T-helper 17 cell (primary cell): ENCODE data around the gene HNMT. TPM values are rescaled to one million over a fixed set of nuclear protein-coding genes. Genes with fewer than 3 reads are reported as not detected.
"Not testable (repeated sequence)": the region's sequence is repeated elsewhere in the genome, so short reads cannot be mapped to it uniquely, and the experiment has no call there.

Experiments used
- ATAC-seq: fragments of 150-1000 bp; cut with Tn5 transposase; 2 replicates; pipeline ENCODE4 v1.10.0; 2021; ENCODE audit warnings: mild to moderate bottlenecking, moderate library complexity
- DNase-seq, 3 donors: peaks; one replicate each; pipeline versions ENCODE4 v3.0.0 to v3.0.0-alpha.2; 2020 to 2021
- H3K9me3 ChIP-seq: one replicate; pipeline ENCODE4 v1.7.0; 2013; ENCODE audit warnings: low read length, mild to moderate bottlenecking; ENCODE audit not compliant: control insufficient read depth, poor library complexity, severe bottlenecking
- H3K27ac Mint-ChIP-seq: one replicate; pipeline ENCODE4 v1.8.0; 2022; ENCODE audit warnings: mild to moderate bottlenecking, moderate library complexity, mixed read lengths
- H3K27me3 Mint-ChIP-seq: one replicate; pipeline ENCODE4 v1.8.0; 2022; ENCODE audit warnings: mixed read lengths
- H3K36me3 Mint-ChIP-seq: one replicate; pipeline ENCODE4 v1.8.0; 2022; ENCODE audit warnings: low read depth, mixed read lengths
- H3K4me1 Mint-ChIP-seq: one replicate; pipeline ENCODE4 v1.8.0; 2022; ENCODE audit warnings: mild to moderate bottlenecking, mixed read lengths
- H3K4me3 Mint-ChIP-seq: one replicate; pipeline ENCODE4 v1.8.0; 2022; ENCODE audit warnings: mild to moderate bottlenecking, moderate library complexity, mixed read lengths
- total RNA-seq, 4 donors: library from RNA in 2 of 4; stranded (reverse) in 2 of 4; gene quantifications; one replicate each; pipeline ENCODE4 v1.2.3 and lab custom pipeline; 2022 to 2026

Gene HNMT
- total RNA-seq, 2 donors from 2014 or later: 0.47 to 0.60 TPM

DNA sequence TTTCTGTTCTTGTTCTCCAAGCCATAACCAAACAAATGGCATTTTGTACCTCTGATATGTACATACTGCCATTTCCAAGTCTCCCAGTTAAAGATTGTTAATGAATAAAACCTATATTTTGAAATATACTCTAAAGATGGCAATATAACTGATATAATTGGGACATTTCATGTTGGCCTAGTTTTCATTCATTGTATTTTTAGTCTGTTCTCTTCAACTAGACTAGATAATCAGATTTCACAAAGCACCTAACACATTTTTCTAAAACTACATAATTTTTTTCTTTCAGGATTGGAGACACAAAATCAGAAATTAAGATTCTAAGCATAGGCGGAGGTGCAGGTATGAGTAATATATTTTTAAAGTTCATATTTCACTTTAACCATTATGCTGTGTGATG is 5.6 kb downstream of the HNMT start:
- Mint-ChIP-seq H3K27me3 (peaks cover 5% of the 10 kb centered on the region), H3K36me3 (no peaks in the 10 kb centered on the region)
- ATAC-seq: no peak

DNA sequence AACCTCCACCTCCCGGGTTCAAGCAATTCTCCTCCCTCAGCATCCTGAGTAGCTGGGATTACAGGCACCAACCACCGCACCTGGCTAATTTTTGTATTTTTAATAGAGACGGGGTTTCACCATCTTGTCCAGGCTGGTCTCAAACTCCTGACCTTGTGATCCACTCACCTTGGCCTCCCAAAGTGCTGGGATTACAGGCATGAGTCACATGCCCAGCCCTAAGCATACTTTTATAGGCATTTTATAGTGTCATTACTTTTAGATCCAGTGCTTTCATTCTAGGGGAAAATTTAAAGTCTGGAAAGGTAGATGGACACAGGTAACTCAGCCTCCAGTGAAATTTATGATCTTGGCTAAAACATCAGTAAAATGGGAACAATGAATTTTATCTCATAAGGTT is 7.0 kb downstream of the HNMT start:
- H3K27me3 Mint-ChIP-seq, H3K4me1 Mint-ChIP-seq, ATAC-seq, DNase-seq, H3K4me3 Mint-ChIP-seq, H3K36me3 Mint-ChIP-seq, H3K9me3 ChIP-seq, H3K27ac Mint-ChIP-seq: not testable (repeated sequence)

More for the DNA sequence above, 5.6 kb downstream of the HNMT start:
- no peaks in the 10 kb centered on the region for H3K9me3 ChIP-seq
- Mint-ChIP-seq H3K4me1 (no peaks in the 10 kb centered on the region), H3K27ac (no peak overlapping the region), H3K4me3 (no peak overlapping the region)
- DNase-seq: no peak

DNA sequence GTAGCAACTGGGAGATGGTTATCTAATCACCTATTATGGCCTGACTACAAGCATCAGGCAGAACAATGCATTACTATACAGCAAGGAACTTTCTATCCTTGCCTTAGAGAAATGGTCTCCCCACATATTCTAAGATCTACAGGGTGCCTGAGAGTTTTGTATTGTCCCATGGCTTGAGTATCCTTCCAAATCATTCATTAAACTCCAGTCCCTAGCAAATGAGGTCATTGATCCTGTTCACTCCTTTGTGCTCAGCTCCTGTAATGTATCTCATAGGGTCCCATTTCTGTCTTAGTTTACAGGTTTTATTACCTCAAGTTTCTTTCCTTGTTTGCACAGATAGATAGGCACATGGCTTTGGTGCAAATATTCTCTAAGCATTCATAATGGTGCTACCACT is 9.0 kb downstream of the HNMT start:
- no peaks in the 10 kb centered on the region for H3K9me3 ChIP-seq
- peaks cover 5% of the 10 kb centered on the region for H3K27me3 Mint-ChIP-seq
- no peak overlapping the region for H3K27ac Mint-ChIP-seq
- DNase-seq (no peak), ATAC-seq (no peak)
- H3K4me3 Mint-ChIP-seq: no peak overlapping the region
- H3K4me1 Mint-ChIP-seq: no peaks in the 10 kb centered on the region
- H3K36me3 Mint-ChIP-seq: no peaks in the 10 kb centered on the region

DNA sequence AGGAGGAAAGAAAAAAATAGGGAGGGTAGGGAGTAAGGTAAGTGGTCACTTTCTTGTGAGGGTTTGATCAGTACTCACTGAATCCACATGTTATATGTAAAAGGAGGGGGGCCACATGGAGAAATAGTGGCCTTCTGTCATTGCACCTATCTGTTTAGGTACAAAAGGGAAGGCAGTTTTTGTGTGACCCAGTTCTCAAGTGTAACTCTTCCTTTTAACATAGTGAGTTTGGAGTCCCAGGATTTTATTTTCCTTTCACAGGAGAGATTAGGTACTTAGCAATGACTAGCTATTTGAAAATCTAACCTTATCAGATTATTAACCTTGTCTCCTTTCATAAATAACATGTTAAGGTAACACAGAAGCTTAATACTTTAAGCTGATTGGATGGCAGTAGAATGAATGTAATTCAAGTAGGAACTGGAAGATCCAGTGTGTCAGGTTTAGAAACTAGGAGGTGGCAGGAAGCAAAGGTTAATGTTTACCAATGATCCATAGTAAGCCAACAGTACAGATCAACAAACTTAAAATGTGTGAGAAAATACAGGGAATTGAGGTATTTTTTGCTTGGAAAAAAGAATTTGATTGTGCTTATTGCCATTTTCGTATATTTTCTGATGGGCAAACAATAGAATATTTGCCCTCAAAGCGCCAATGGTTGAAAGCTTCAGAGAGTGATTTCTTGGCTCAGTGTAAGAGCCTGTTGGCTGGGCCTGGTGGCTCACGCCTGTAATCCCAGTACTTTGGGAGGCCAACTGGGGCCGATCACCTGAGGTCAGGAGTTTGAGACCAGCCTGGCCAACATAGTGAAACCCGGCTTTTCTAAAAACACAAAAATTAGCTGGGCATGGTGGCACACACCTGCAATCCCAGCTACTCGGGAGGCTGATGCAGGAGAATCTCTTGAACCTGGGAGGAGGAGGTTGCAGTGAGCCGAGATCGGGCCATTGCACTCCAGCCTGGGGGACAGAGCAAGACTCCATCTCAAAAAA is 11.3 kb downstream of the HNMT start:
- DNase-seq: no peak
- ATAC-seq: no peak
- Mint-ChIP-seq H3K27me3 (peaks cover 5% of the 10 kb centered on the region), H3K27ac (no peak overlapping the region), H3K4me3 (no peak overlapping the region), H3K4me1 (no peaks in the 10 kb centered on the region), H3K36me3 (no peaks in the 10 kb centered on the region)
- H3K9me3 ChIP-seq: no peaks in the 10 kb centered on the region

DNA sequence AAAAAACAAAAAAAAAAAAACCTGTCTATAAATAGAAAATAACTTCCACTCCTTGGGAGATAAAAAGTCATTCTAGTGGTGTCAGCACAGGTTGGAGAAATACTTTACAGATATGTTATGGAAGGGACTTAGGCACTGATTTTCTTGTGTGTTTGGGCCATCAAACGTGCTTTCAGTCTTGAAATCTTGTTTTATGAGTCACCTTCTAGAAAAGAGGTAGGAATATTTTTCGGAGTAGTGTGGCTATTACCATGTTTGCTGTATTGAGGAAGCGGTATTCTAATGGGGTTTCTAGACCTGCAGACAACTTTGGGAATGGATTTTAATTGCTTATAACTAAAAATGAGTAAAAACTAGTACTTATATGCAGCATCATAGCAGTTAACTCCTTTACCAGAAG is 12.0 kb downstream of the HNMT start:
- H3K4me3 Mint-ChIP-seq: no peak overlapping the region
- DNase-seq (no peak), ATAC-seq (no peak)
- no peaks in the 10 kb centered on the region for H3K9me3 ChIP-seq
- peaks cover 2% of the 10 kb centered on the region for H3K27me3 Mint-ChIP-seq
- no peaks in the 10 kb centered on the region for H3K36me3 Mint-ChIP-seq
- no peaks in the 10 kb centered on the region for H3K4me1 Mint-ChIP-seq
- H3K27ac Mint-ChIP-seq: no peak overlapping the region

DNA sequence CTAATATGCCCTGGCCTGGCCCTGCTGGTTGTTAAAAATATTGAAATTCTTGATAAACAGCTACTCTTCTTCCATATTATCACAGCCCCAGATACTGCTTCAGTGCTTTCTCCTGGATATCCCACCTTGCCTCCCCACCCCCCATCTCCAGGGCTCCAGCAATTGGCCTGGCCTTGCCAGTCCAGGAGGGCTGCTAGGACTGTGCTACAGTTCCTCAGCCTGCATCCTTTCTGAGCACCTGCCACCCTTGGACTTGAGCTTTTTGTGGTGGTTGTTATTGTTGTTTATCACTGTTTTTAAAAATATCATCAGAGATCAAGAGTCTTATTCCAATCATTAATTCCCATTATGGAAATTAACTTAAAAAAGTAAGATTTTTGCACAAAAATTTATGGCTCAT is 13.5 kb downstream of the HNMT start:
- H3K27me3 Mint-ChIP-seq: no peaks in the 10 kb centered on the region
- no peaks in the 10 kb centered on the region for H3K36me3 Mint-ChIP-seq
- no peak overlapping the region for H3K4me3 Mint-ChIP-seq
- no peak for ATAC-seq
- DNase-seq: no peak
- H3K9me3 ChIP-seq: no peaks in the 10 kb centered on the region
- H3K4me1 Mint-ChIP-seq: no peaks in the 10 kb centered on the region
- H3K27ac Mint-ChIP-seq: no peak overlapping the region

DNA sequence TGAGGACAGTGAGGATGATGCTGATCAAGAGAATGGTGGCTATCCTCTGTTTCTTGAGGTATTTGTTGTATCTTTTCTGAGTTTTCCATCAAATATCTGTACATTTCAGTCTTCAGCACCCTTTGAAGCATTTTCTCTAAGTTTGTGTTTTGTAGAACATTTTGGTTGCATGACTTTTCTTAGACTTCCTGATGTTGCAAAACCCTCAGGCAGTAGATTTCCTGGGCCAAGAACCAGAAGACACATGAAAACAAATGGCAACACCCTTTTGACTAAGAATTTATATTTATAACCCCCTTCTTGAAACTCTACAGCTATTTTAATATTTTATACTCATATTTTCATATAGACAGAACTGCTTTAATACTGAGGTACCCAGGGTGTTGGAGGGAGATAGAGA is 16.2 kb downstream of the HNMT start:
- no peaks in the 10 kb centered on the region for H3K9me3 ChIP-seq
- no peaks in the 10 kb centered on the region for H3K36me3 Mint-ChIP-seq
- no peaks in the 10 kb centered on the region for H3K27me3 Mint-ChIP-seq
- ATAC-seq (no peak), DNase-seq (no peak)
- H3K4me1 Mint-ChIP-seq: no peaks in the 10 kb centered on the region
- H3K4me3 Mint-ChIP-seq: no peak overlapping the region
- no peak overlapping the region for H3K27ac Mint-ChIP-seq

DNA sequence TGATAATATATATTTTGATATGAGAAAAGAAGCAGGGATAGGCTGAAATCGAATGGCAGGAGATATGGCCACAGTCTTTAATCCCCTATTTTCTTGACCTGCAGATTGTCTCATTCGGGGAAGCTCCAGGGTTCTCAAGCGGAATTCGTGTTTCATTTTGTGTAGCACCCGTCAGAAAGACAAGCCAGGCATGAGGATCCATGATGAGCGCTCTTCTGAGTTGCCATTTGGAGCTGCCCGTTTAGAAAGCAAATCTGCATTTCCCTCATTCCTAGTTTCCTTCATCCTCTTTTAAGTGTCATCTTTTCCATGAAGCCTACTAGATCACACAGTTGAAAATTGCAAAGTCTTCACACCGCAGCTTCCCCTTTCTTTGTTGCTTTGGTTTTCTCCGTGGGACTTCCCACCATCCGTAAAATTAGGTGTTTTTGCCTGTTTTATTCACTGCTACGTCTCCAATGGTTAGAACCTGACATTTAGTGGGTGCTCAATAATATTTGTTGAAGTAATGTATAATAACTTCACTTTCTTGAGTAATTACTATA is 16.9 kb downstream of the HNMT start:
- Mint-ChIP-seq H3K27me3 (no peaks in the 10 kb centered on the region), H3K27ac (no peak overlapping the region), H3K36me3 (no peaks in the 10 kb centered on the region), H3K4me3 (no peak overlapping the region), H3K4me1 (no peaks in the 10 kb centered on the region)
- ATAC-seq (no peak), DNase-seq (no peak)
- H3K9me3 ChIP-seq: no peaks in the 10 kb centered on the region

DNA sequence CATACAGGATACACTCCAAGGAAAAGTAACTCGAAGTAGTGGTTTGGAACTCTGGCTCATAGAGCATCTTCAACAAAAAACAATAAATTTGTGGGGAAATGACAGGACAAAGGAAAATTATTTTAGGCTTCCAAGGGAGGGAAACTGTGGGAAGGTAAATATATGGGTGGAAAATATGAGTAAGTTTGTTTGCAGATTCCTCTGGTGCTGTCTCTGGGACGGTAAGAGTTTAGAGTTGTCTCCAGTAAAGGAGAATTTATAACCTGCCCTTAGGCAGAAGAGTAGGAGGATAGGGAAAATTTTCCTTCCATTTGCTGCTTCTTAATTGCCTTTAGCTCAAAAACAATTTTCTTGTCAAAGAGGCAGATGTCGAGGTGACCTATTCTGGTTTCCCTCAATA is 19.3 kb downstream of the HNMT start:
- H3K4me1 Mint-ChIP-seq: no peaks in the 10 kb centered on the region
- H3K27ac Mint-ChIP-seq: no peak overlapping the region
- no peak for ATAC-seq
- H3K27me3 Mint-ChIP-seq: no peaks in the 10 kb centered on the region
- no peak for DNase-seq
- no peaks in the 10 kb centered on the region for H3K9me3 ChIP-seq
- H3K4me3 Mint-ChIP-seq: no peak overlapping the region
- no peaks in the 10 kb centered on the region for H3K36me3 Mint-ChIP-seq

DNA sequence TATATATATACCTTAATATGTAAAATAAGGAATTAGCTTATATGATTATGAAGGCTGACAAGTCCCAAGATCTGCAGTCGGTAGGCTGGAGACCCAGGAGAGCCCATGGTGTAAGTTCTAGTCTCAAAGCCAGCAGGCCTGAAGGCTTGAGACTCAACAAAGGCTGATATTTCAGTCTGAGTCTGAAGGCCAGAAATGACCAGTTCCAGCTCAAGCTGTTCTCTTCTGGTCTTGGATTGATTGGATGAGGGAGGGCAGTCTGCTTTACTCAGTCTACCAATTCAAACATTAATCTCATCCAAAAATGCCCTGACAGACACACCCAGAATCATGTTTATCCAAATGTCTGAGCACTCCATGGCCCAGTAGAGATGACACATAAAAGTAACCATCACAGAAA is 22.0 kb downstream of the HNMT start:
- H3K36me3 Mint-ChIP-seq: no peaks in the 10 kb centered on the region
- no peak for ATAC-seq

DNA sequence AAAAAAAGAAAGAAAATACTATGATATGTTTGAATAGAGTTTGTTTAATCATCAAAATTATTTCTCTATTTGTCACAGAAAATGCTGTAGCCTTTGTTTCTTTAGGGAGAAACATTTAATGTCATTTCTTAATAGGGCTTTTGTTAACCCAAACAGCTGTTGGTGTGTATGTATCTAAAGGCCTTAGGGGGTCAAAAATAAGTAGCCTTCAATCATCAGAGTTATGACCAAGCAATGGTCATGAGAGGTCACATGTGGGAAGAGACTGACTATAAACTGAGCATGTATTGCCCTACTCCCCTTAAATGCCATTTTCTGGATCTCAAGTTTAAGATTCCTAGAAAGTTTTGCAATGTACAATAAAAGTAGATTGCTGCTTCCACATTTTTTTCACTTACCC is 22.7 kb downstream of the HNMT start:
- Mint-ChIP-seq H3K27ac (no peak overlapping the region), H3K27me3 (no peaks in the 10 kb centered on the region), H3K4me1 (no peaks in the 10 kb centered on the region), H3K36me3 (no peaks in the 10 kb centered on the region), H3K4me3 (no peak overlapping the region)
- ATAC-seq: no peak
- DNase-seq: no peak
- H3K9me3 ChIP-seq: no peaks in the 10 kb centered on the region

More for the DNA sequence above, 22.0 kb downstream of the HNMT start:
- Mint-ChIP-seq H3K27me3 (no peaks in the 10 kb centered on the region), H3K27ac (no peak overlapping the region), H3K4me1 (no peaks in the 10 kb centered on the region), H3K4me3 (no peak overlapping the region)
- no peaks in the 10 kb centered on the region for H3K9me3 ChIP-seq
- no peak for DNase-seq

DNA sequence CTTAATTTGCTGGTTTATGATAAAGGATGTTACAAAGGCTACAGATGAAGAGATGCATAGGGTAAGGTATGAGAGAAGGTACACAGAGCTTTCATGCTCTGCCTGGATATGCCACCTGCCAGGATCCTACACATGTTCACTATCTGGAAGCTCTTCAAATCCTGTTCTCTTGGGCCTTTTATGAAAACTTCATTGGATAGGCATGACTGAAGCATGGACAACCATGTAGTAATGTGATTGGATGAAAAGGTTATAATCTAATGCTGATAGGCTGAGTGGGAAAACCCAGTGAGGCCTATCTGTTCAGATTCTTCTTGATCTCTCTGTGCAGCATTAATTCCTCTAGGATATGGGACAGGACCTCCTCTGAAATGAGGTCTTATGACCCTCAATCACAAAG is 26.8 kb downstream of the HNMT start:
- H3K27ac Mint-ChIP-seq: no peak overlapping the region
- H3K27me3 Mint-ChIP-seq: no peaks in the 10 kb centered on the region
- no peak for DNase-seq
- no peaks in the 10 kb centered on the region for H3K4me1 Mint-ChIP-seq
- no peak overlapping the region for H3K4me3 Mint-ChIP-seq
- H3K9me3 ChIP-seq: no peaks in the 10 kb centered on the region
- ATAC-seq: no peak
- H3K36me3 Mint-ChIP-seq: no peaks in the 10 kb centered on the region

DNA sequence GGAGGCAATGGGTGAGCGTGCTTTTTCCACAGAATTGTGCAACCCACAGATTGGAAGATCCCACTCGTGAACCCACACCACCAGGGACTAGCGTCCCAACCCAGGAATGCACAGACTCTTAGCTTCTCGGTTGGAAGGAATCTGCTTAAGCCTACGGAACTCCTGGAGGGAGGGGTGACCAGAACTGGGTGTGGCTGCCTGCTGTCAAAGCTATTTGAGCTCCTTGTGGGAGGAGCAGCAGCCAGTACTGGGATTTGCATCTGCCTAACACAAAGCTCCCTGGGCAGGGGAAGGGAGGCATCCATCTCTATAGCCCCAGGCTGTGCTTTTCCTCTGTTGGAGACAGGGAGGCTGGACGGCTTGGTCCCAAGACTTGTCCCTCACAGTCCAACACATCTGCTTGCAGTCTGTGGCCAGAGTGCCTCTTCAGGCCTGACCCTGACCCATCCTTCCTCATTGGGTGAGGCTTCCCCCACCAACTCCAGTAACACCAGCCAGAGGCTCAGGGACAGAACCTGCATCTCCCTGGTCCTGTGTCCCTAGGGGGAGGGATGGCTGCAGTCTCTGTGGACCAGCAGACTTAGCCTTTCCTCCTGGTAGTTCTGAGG is 27.9 kb downstream of the HNMT start:
- DNase-seq (no peak), ATAC-seq (no peak)
- no peak overlapping the region for H3K27ac Mint-ChIP-seq
- no peaks in the 10 kb centered on the region for H3K36me3 Mint-ChIP-seq
- H3K27me3 Mint-ChIP-seq: no peaks in the 10 kb centered on the region
- H3K9me3 ChIP-seq: no peaks in the 10 kb centered on the region
- H3K4me1 Mint-ChIP-seq: no peaks in the 10 kb centered on the region
- H3K4me3 Mint-ChIP-seq: no peak overlapping the region
